Measurements from ENCODE around the gene LITAF.

GRCh38 chr16:11610580-11610979 is 23.9 kb upstream of the LITAF start:
- TF ChIP-seq GABPA (IDR thresholded peaks at IDR 0.05 in 1 of 2, conservative IDR thresholded peaks at IDR 0.05 in 1 of 2) = no peak
- TF ChIP-seq CTCF (IDR thresholded peaks at IDR 0.05; ENCODE audit: low read depth, low read length, missing input control) = no peak
- TF ChIP-seq TAF1 (conservative IDR thresholded peaks at IDR 0.05) = no peak
- no peak for TF ChIP-seq EGR1 (IDR thresholded peaks at IDR 0.05; ENCODE audit: low read depth in 2 of 2)
- no peak for TF ChIP-seq YY1 (IDR thresholded peaks at IDR 0.05)
- TF ChIP-seq RAD21 (IDR thresholded peaks at IDR 0.05) = no peak
- TF ChIP-seq JUND (IDR thresholded peaks at IDR 0.05) = no peak
